Hepatocyte (in vitro differentiated cells): ENCODE data around the gene ACAN. TPM values are rescaled to one million over a fixed set of nuclear protein-coding genes. Genes with fewer than 3 reads are reported as not detected.

ENCODE experiments used
- DNase-seq: peaks from one replicate; pipeline ENCODE4 v3.0.0-alpha.2; 2016; ENCODE audit warnings: low spot score
- H2AFZ ChIP-seq: fragments of 200-600 bp; sonication (generic); 2 replicates; pipeline ENCODE4 v1.6.0; 2016; ENCODE audit warnings: antibody characterized with exemption, mild to moderate bottlenecking
- H3K27ac ChIP-seq: fragments of 200-600 bp; sonication (generic); 2 replicates; pipeline ENCODE4 v1.5.1; 2016; ENCODE audit warnings: mild to moderate bottlenecking
- H3K27me3 ChIP-seq: fragments of 200-600 bp; sonication (generic); 2 replicates; pipeline ENCODE4 v1.6.1; 2016
- H3K36me3 ChIP-seq: fragments of 200-600 bp; sonication (generic); replicated peaks from 2 replicates; pipeline ENCODE4 v1.5.1; 2016; ENCODE audit warnings: low read depth; ENCODE audit not compliant: insufficient read depth
- H3K4me1 ChIP-seq: fragments of 200-600 bp; sonication (generic); 2 replicates; pipeline ENCODE4 v1.5.1; 2016; ENCODE audit warnings: mild to moderate bottlenecking, moderate library complexity; ENCODE audit not compliant: insufficient read depth
- H3K4me2 ChIP-seq: fragments of 200-600 bp; sonication (generic); 2 replicates; pipeline ENCODE4 v1.6.0; 2016
- H3K4me3 ChIP-seq: fragments of 200-600 bp; sonication (generic); 2 replicates; pipeline ENCODE4 v1.5.1; 2016; ENCODE audit warnings: mild to moderate bottlenecking
- H3K79me2 ChIP-seq: fragments of 200-600 bp; sonication (generic); 2 replicates; pipeline ENCODE4 v1.6.0; 2017; ENCODE audit warnings: mild to moderate bottlenecking
- H3K9me2 ChIP-seq: fragments of 200-600 bp; sonication (generic); replicated peaks from 2 replicates; pipeline ENCODE4 v1.6.0; 2017; ENCODE audit warnings: mild to moderate bottlenecking; ENCODE audit not compliant: insufficient read depth
- H3K9me3 ChIP-seq: fragments of 200-600 bp; sonication (generic); 2 replicates; pipeline ENCODE4 v1.5.1; 2016; ENCODE audit warnings: low read depth, mild to moderate bottlenecking
- H4K20me1 ChIP-seq: fragments of 200-600 bp; sonication (generic); 2 replicates; pipeline ENCODE4 v1.6.0; 2016; ENCODE audit warnings: mild to moderate bottlenecking; ENCODE audit not compliant: insufficient read depth, poor library complexity, severe bottlenecking
- CTCF ChIP-seq: fragments of 200-600 bp; sonication (generic); IDR thresholded peaks from 2 replicates; pipeline ENCODE4 v1.5.1; 2016; ENCODE audit warnings: antibody characterized with exemption, mild to moderate bottlenecking; ENCODE audit not compliant: poor library complexity
- EZH2 ChIP-seq: fragments of 200-600 bp; sonication (generic); IDR thresholded peaks from 2 replicates; pipeline ENCODE4 v1.6.1; 2016; ENCODE audit warnings: antibody characterized with exemption, mild to moderate bottlenecking, borderline replicate concordance
- EZH2phosphoT487 ChIP-seq: fragments of 200-600 bp; sonication (generic); IDR thresholded peaks from one replicate; pipeline ENCODE4 v1.6.1; 2018; ENCODE audit warnings: antibody characterized with exemption, mild to moderate bottlenecking, low read depth, moderate library complexity; ENCODE audit not compliant: unreplicated experiment, severe bottlenecking
- WGBS: methylation state at CpG from one replicate; pipeline ENCODE4 v1.1.6; 2016; ENCODE audit warnings: low lambda C conversion rate; ENCODE audit errors: missing lambda C conversion rate; 5-methylcytosine and 5-hydroxymethylcytosine counted together
- polyA plus RNA-seq: library from polyadenylated mRNA; unstranded; fragments of >200 nt; fragmentation: Nextera tagmentation; extraction: Ambion mirVana; gene quantifications from 2 replicates; pipeline ENCODE4 v1.2.1, GENCODE V29; 2016
- total RNA-seq: library from RNA; depleted of rRNA; stranded (reverse); fragments of >200 nt; gene quantifications from 2 replicates; pipeline ENCODE4 v1.2.3, GENCODE V29; 2014

The ACAN gene
- total and polyA plus RNA-seq, 2 experiments from 2014 or later = 0.20 to 0.34 TPM

- Histone ChIP-seq H3K79me2 (peaks cover 44% of the 10 kb centered on the region), H3K4me1 (peaks cover 17% of the 10 kb centered on the region)
- WGBS = 3% methylated on average over 20 of the region's 20 CpGs
These were observed 109.3 kb downstream of the ACAN start for GRCh38 chr15:88912500-88912921.

DNA sequence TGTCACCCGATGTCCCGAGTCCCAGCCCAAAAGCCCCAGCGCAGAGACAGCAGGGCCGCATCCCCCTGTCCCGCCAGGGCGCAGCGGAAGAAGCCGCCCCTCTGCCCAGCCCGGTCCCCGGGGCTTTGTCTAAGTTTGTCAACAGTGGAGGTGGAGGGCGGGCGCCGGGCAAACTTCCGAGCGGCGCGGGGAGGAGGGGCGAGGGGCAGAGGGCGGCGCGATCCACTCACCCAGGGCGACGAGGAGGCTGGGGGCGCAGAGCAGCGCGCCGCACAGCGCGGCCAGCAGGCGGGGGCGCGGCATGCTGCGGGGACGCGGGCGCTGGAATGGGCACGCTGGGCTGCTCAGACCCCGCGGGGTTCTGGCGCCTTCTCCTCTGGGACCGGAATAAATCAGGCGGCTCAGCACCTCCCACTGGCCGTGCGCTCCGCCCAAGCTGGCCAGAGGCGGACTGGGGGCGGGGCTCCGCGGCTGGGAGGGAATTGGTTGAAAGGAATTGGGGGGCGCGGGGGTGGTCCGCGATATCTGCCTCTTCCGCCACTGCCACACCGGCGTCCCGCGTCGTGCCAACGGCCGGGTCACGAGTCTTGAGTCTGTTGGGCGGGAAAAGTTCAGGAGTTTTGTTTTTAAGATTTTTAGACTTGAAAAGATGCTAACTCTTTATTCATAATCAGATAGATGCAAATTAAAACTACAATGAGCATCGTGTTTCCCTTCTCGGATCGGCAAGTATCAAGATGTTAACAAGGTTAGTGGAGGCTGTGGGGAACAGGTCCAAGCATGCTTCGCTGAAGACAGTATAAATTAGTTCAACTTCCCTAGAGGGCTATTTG is 110.0 kb downstream of the ACAN start, which contains the start of gene MFGE8:
Gene MFGE8 (minus strand): TSS at position 363 of the 833 bp plus-strand sequence. CDS start 60 bp downstream, at position 303.
- H3K9me3 ChIP-seq = no peaks in the 10 kb centered on the region
- H3K27ac ChIP-seq = peak within 1 kb of the TSS; percentile 94
- peak within 1 kb of the TSS; percentile 64 for H2AFZ ChIP-seq
- WGBS = 3% methylated on average over 37 of the region's 67 CpGs
- peak within 1 kb of the TSS; percentile 77 for H3K4me2 ChIP-seq
- peak within 1 kb of the TSS; percentile 91 for H3K4me3 ChIP-seq
- TF ChIP-seq EZH2 = no peak
- TF ChIP-seq EZH2phosphoT487 = no peak
- no peak for TF ChIP-seq CTCF
- H3K27me3 ChIP-seq = no peaks in the 10 kb centered on the region
- no peaks in the 10 kb centered on the region for H3K9me2 ChIP-seq
- peaks cover 2% of the 10 kb centered on the region for H4K20me1 ChIP-seq
- peaks cover 44% of the 10 kb centered on the region for H3K79me2 ChIP-seq
- DNase-seq = peak; percentile 90
- no peaks in the 10 kb centered on the region for H3K36me3 ChIP-seq
- peaks cover 17% of the 10 kb centered on the region for H3K4me1 ChIP-seq

More at GRCh38 chr15:88912500-88912921, 109.3 kb downstream of the ACAN start:
- Histone ChIP-seq H3K27ac (peak overlapping the region; percentile 94), H3K36me3 (no peaks in the 10 kb centered on the region), H3K9me3 (no peaks in the 10 kb centered on the region), H4K20me1 (peaks cover 2% of the 10 kb centered on the region), H2AFZ (peak overlapping the region; percentile 64), H3K4me2 (peak overlapping the region; percentile 77), H3K4me3 (peak overlapping the region; percentile 91), H3K27me3 (no peaks in the 10 kb centered on the region), H3K9me2 (no peaks in the 10 kb centered on the region)
- DNase-seq = peak; percentile 57
- no peak for TF ChIP-seq EZH2phosphoT487
- TF ChIP-seq EZH2 = no peak
- no peak for TF ChIP-seq CTCF

DNA sequence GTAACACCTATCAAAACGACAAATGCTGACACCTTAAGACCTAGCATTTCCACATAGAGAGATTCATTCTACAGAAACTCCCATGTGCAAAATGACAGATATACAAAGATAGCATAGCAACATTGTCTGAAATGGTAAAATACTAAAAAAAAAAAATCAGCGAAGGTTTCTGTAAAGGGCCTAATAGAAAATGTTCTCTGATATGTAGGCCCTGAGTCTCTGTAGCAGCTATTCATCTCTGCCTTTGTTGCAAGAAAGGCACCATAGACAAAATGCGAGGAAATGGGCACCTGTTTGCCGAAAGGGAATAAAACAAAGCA is 110.6 kb downstream of the ACAN start:
- Histone ChIP-seq H3K27ac (peak overlapping the region; percentile 94), H2AFZ (peak overlapping the region; percentile 64), H3K4me3 (peak overlapping the region; percentile 91)

More for the DNA sequence above, 110.6 kb downstream of the ACAN start:
- WGBS = 66% methylated on average over 4 of the region's 4 CpGs
- DNase-seq = no peak
- Histone ChIP-seq H3K36me3 (no peaks in the 10 kb centered on the region), H3K9me3 (no peaks in the 10 kb centered on the region), H3K79me2 (peaks cover 41% of the 10 kb centered on the region), H3K27me3 (no peaks in the 10 kb centered on the region), H3K4me2 (peak overlapping the region; percentile 77), H4K20me1 (peaks cover 2% of the 10 kb centered on the region), H3K9me2 (no peaks in the 10 kb centered on the region), H3K4me1 (peaks cover 17% of the 10 kb centered on the region)
- no peak for TF ChIP-seq CTCF
- no peak for TF ChIP-seq EZH2
- TF ChIP-seq EZH2phosphoT487 = no peak
